Measurements from ENCODE around the gene UBAC2.

The UBAC2 gene

GRCh38 chr13:99344610-99345208, 144.1 kb downstream of the UBAC2 start:
- CTCF ChIA-PET, result no interaction called here
- H3K4me3 ChIP-seq (ENCODE audit: low read depth, low read length), result no peak overlapping the region
- DNase-seq (ENCODE audit: low read depth, low spot score), result no peak
- POLR2A ChIA-PET, result no interaction called here
- TF ChIP-seq CTCF (IDR thresholded peaks at IDR 0.05; ENCODE audit: insufficient read depth, low read length, missing control alignments), result no peak

- ChIA-PET CTCF (no interaction called here), POLR2A (no interaction called here)
- DNase-seq (ENCODE audit: low read depth, low spot score), result no peak
- TF ChIP-seq CTCF (IDR thresholded peaks at IDR 0.05; ENCODE audit: insufficient read depth, low read length, missing control alignments), result no peak
- no peak overlapping the region for H3K4me3 ChIP-seq (ENCODE audit: low read depth, low read length)
These were observed 144.7 kb downstream of the UBAC2 start for GRCh38 chr13:99345345-99345744.

GRCh38 chr13:99346335-99347042, 145.8 kb downstream of the UBAC2 start:
- CTCF ChIA-PET, result interaction anchor here (1.0 to 1.2 kb wide), 2 partner anchors 50 to 90 kb away, joined by 3 read pairs; no protein-coding TSS in a partner anchor
- POLR2A ChIA-PET, result interaction anchor here (1.2 kb wide), 1 partner anchor 71 kb away, joined by 4 read pairs; no protein-coding TSS in a partner anchor

GRCh38 chr13:99347335-99347878, 146.8 kb downstream of the UBAC2 start:
- TF ChIP-seq CTCF (IDR thresholded peaks at IDR 0.05; ENCODE audit: insufficient read depth, low read length, missing control alignments), result no peak
- ChIA-PET POLR2A (interaction anchor here (0.5 kb wide), 1 partner anchor 405 kb away, joined by 3 read pairs; no protein-coding TSS in a partner anchor), CTCF (interaction anchor here (1.0 to 1.7 kb wide), 3 partner anchors 51 to 89 kb away, joined by 3 to 11 read pairs (median 3); no protein-coding TSS in a partner anchor)
- DNase-seq (ENCODE audit: low read depth, low spot score), result no peak
- H3K4me3 ChIP-seq (ENCODE audit: low read depth, low read length), result no peak overlapping the region

More at GRCh38 chr13:99346335-99347042, 145.8 kb downstream of the UBAC2 start:
- no peak for DNase-seq (ENCODE audit: low read depth, low spot score)
- TF ChIP-seq CTCF (IDR thresholded peaks at IDR 0.05; ENCODE audit: insufficient read depth, low read length, missing control alignments), result no peak
- H3K4me3 ChIP-seq (ENCODE audit: low read depth, low read length), result no peak overlapping the region

- no peak for TF ChIP-seq CTCF (IDR thresholded peaks at IDR 0.05; ENCODE audit: insufficient read depth, low read length, missing control alignments)
- no peak for DNase-seq (ENCODE audit: low read depth, low spot score)
- CTCF ChIA-PET, result interaction anchor here (1.7 kb wide), 1 partner anchor 89 kb away, joined by 11 read pairs; no protein-coding TSS in a partner anchor
- no peak overlapping the region for H3K4me3 ChIP-seq (ENCODE audit: low read depth, low read length)
- POLR2A ChIA-PET, result interaction anchor here (0.5 kb wide), 1 partner anchor 406 kb away, joined by 3 read pairs; no protein-coding TSS in a partner anchor
These were observed 147.3 kb downstream of the UBAC2 start for GRCh38 chr13:99347911-99348451.

GRCh38 chr13:99350191-99350590, 149.5 kb downstream of the UBAC2 start:
- CTCF ChIA-PET, result no interaction called here
- POLR2A ChIA-PET, result no interaction called here
- DNase-seq (ENCODE audit: low read depth, low spot score), result no peak
- TF ChIP-seq CTCF (IDR thresholded peaks at IDR 0.05; ENCODE audit: insufficient read depth, low read length, missing control alignments), result no peak
- no peak overlapping the region for H3K4me3 ChIP-seq (ENCODE audit: low read depth, low read length)

Data from AG04449 (cell line).